Prostate gland (tissue), 2 donors: ENCODE results near the gene FBH1. TPM values are rescaled to one million over a fixed set of nuclear protein-coding genes. Genes with fewer than 3 reads are reported as not detected.

Experiments used
- DNase-seq: peaks from one replicate; pipeline ENCODE4 v3.0.0-alpha.2; 2019; ENCODE audit warnings: low spot score
- H3K27ac ChIP-seq, 2 donors: fragments of 200-600 bp; sonication (generic); 2 replicates each; pipeline ENCODE4 v1.5.1; 2017 to 2019
- H3K27me3 ChIP-seq: fragments of 200-600 bp; sonication (generic); replicated peaks from 2 replicates; pipeline ENCODE4 v1.5.1; 2019; ENCODE audit not compliant: insufficient read depth
- H3K36me3 ChIP-seq, 2 donors: fragments of 200-600 bp; sonication (generic); 1 replicate in 1 of 2; 2 replicates in 1 of 2; pipeline versions ENCODE4 v1.5.1 to v1.8.1; 2017 to 2019
- H3K4me1 ChIP-seq: fragments of 200-600 bp; sonication (generic); replicated peaks from 2 replicates; pipeline ENCODE4 v1.5.1; 2019
- H3K4me3 ChIP-seq, 2 donors: fragments of 200-600 bp; sonication (generic); 2 replicates each; pipeline ENCODE4 v1.5.1; 2017 to 2019
- H3K9me3 ChIP-seq: fragments of 200-600 bp; sonication (generic); 2 replicates; pipeline ENCODE4 v1.5.1; 2017
- POLR2A ChIP-seq: fragments of 450-650 bp; IDR thresholded peaks from one replicate; pipeline ENCODE4 v1.6.1; 2016; ENCODE audit warnings: antibody characterized with exemption, mild to moderate bottlenecking
- POLR2AphosphoS5 ChIP-seq: sonication (generic); formaldehyde crosslinking; IDR thresholded peaks from one replicate; pipeline ENCODE4 v1.6.1; 2017; ENCODE audit warnings: antibody characterized with exemption
- WGBS: methylation state at CpG from one replicate; pipeline ENCODE4 v1.1.5; 2018; 5-methylcytosine and 5-hydroxymethylcytosine counted together
- intact Hi-C: fragments of 100-400 bp; cut with DNase I; formaldehyde crosslinking; loops from one replicate; pipeline ENCODE4 v1.14.2; 2022
- total RNA-seq, 2 donors: library from RNA; depleted of rRNA; stranded (reverse); fragments of >200 nt; gene quantifications; one replicate each; pipeline ENCODE4 v1.1.0, GENCODE V29; 2016
- TF ChIP-seq, protein P1 (sequence below), 4 experiments: fragments of 200-600 bp in 2 of 4; fragments of 450-650 bp in 2 of 4; sonication (generic) in 2 of 4; IDR thresholded peaks; 1 replicate in 3 of 4; 2 replicates in 1 of 4; pipeline ENCODE4 v1.5.1; 2016 to 2019; ENCODE audit warnings: antibody characterized with exemption in 4 of 4, mild to moderate bottlenecking in 2 of 4, moderate library complexity in 2 of 4

The FBH1 gene
- total RNA-seq, 2 donors from 2014 or later = 75.0 to 172 TPM

DNA sequence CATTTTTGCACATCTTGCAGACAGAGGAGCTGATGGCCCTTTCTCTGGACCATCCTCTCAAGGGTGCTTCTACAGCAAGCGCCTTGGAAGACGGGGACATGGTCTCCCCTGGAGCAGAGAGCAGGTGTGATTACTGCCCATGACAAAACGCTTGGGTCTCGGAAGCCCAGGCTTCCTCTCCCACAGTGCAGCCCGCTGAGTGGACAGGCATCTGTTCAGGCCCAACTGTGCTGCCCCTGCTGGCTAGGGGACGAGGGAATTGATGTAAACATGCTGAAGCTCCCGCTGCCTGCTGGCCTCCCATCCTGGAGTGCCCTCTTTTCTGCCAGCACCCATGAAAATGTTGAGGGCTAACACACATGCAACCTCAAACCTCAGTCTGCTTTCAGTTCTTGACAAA lies 73.0 kb downstream of the FBH1 start:
- H3K27ac ChIP-seq = no peak overlapping the region
- H3K4me3 ChIP-seq = no peak overlapping the region
- no peaks in the 10 kb centered on the region for H3K4me1 ChIP-seq
- intact Hi-C loops = no loop called here
- 94% methylated on average over 7 of the region's 7 CpGs for WGBS
- TF ChIP-seq POLR2A (no peak), POLR2AphosphoS5 (no peak)
- TF ChIP-seq, protein P1, sequence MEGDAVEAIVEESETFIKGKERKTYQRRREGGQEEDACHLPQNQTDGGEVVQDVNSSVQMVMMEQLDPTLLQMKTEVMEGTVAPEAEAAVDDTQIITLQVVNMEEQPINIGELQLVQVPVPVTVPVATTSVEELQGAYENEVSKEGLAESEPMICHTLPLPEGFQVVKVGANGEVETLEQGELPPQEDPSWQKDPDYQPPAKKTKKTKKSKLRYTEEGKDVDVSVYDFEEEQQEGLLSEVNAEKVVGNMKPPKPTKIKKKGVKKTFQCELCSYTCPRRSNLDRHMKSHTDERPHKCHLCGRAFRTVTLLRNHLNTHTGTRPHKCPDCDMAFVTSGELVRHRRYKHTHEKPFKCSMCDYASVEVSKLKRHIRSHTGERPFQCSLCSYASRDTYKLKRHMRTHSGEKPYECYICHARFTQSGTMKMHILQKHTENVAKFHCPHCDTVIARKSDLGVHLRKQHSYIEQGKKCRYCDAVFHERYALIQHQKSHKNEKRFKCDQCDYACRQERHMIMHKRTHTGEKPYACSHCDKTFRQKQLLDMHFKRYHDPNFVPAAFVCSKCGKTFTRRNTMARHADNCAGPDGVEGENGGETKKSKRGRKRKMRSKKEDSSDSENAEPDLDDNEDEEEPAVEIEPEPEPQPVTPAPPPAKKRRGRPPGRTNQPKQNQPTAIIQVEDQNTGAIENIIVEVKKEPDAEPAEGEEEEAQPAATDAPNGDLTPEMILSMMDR (IDR thresholded peaks at IDR 0.05) = no peak
- no peaks in the 10 kb centered on the region for H3K9me3 ChIP-seq
- no peaks in the 10 kb centered on the region for H3K27me3 ChIP-seq
- H3K36me3 ChIP-seq = no peaks in the 10 kb centered on the region
- DNase-seq = no peak

DNA sequence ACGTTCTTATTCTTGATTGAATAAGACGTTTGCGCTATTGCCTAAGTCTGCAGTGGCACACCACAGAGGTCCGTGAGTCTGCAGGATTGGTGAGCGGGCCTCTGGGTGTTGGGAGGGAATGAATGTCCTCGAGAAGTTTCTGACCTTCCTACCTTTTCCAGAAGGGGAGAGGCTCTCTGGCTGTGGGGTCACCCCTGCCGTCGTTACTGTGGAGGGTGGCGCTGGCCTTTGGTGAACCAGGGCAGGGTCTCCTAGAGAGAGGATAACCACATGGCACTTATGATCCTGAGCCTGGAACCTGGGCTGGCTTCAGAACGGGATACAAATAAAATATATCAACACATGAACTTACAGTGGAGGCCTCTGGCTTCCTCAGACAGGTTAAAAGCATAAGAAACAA lies 73.5 kb downstream of the FBH1 start:
- Histone ChIP-seq H3K27me3 (no peaks in the 10 kb centered on the region), H3K4me1 (no peaks in the 10 kb centered on the region), H3K36me3 (no peaks in the 10 kb centered on the region), H3K9me3 (no peaks in the 10 kb centered on the region), H3K27ac (no peak overlapping the region), H3K4me3 (no peak overlapping the region)
- 86% methylated on average over 10 of the region's 10 CpGs for WGBS
- TF ChIP-seq POLR2AphosphoS5 (no peak), POLR2A (no peak)
- TF ChIP-seq, protein P1 (IDR thresholded peaks at IDR 0.05) = no peak
- DNase-seq = no peak
- intact Hi-C loops = no loop called here

DNA sequence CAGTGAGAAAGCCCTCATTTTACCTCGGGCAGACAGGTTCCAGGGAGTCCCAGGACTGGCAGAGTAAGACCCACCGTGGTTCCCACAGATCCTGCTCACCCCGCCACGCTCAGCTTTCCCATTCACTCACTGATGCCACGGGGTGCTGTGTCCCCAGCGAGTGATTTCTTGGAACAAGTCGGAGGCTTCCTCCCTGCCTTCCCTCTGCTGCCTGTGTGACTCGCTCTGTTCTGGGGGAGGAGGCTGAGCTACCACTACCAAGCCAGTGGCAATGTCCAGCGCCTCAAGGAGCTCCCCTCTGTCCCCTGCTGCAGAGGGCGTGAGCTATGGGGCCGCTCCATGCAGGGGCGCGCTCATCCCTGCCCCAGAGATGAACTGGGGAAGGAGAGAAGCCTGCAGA lies 74.7 kb downstream of the FBH1 start:
- Histone ChIP-seq H3K4me3 (no peak overlapping the region), H3K4me1 (no peaks in the 10 kb centered on the region), H3K27ac (no peak overlapping the region), H3K27me3 (no peaks in the 10 kb centered on the region), H3K36me3 (no peaks in the 10 kb centered on the region), H3K9me3 (no peaks in the 10 kb centered on the region)
- TF ChIP-seq POLR2AphosphoS5 (no peak), POLR2A (no peak)
- TF ChIP-seq, protein P1 (IDR thresholded peaks at IDR 0.05) = no peak
- WGBS = 84% methylated on average over 13 of the region's 13 CpGs
- DNase-seq = no peak
- intact Hi-C loops = no loop called here

DNA sequence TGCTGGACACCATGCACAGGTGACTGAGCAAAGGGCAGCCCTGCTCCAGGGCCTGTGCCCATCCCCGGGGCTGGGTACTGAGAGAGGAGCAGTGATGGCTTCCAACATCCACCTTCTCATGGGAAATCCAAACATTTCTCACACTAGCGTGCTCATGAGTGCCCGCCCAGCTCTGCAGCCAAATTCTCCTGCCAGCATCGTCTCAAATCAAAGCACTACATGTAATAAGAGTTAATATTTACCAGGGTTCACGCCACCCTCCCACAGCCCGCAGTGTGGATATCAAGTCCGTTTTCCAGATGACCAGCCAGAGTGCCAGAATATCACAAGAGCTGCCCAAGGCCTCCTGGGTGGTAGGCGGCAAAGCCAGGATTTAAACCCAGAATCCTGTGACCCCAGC lies 75.2 kb downstream of the FBH1 start:
- Histone ChIP-seq H3K4me1 (no peaks in the 10 kb centered on the region), H3K27ac (no peak overlapping the region), H3K27me3 (no peaks in the 10 kb centered on the region), H3K36me3 (no peaks in the 10 kb centered on the region), H3K9me3 (no peaks in the 10 kb centered on the region), H3K4me3 (no peak overlapping the region)
- intact Hi-C loops = no loop called here
- no peak for TF ChIP-seq POLR2AphosphoS5
- no peak for TF ChIP-seq POLR2A
- TF ChIP-seq, protein P1 (IDR thresholded peaks at IDR 0.05) = no peak
- 69% methylated on average over 8 of the region's 8 CpGs for WGBS
- no peak for DNase-seq

DNA sequence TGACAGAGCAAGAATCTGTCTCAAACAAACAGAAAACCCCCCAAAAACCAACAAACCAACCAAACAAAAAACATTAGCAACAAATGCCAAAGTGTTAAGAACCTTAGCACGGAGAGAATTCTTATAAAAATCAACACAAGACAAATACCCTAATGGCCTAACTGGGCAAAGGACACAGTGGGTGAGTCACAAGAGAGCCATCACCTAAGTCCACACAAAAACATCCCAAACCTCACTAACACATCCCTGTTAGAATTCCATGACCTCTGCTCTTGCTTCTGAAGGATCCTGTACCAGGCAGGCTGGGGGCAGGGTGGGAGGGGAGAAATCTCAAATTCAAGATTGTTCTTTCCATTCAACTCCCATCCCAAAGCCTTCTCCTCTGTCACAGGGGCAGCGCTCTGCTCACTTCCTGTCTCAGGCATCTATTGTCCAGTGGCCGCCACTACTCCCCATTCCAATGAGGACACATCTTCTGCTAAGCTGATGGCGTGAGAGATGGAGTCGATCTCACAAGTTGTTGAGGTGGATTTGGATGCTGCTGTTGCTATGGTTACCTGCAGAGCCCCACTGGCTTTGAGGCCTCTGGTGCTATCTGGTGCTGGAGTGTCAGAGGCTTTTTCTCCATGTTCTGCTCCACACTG lies 78.1 kb downstream of the FBH1 start:
- intact Hi-C loops = no loop called here
- H3K4me3 ChIP-seq = no peak overlapping the region
- 90% methylated on average over 5 of the region's 5 CpGs for whole genome bisulfite sequencing
- H3K27ac ChIP-seq = no peak overlapping the region
- no peak for TF ChIP-seq POLR2A
- TF ChIP-seq POLR2AphosphoS5 = no peak
- TF ChIP-seq, protein P1 (IDR thresholded peaks at IDR 0.05) = no peak
- DNase-seq = no peak
- no peaks in the 10 kb centered on the region for H3K4me1 ChIP-seq
- H3K9me3 ChIP-seq = no peaks in the 10 kb centered on the region
- no peaks in the 10 kb centered on the region for H3K36me3 ChIP-seq
- H3K27me3 ChIP-seq = no peaks in the 10 kb centered on the region
